H1 (cell line): ENCODE measurements around the gene SCGB1C2. TPM values are rescaled to one million over a fixed set of nuclear protein-coding genes. Genes with fewer than 3 reads are reported as not detected.
"Not testable (repeated sequence)": the region's sequence is repeated elsewhere in the genome, so short reads cannot be mapped to it uniquely, and the experiment has no call there.

ENCODE experiments used
- CTCF ChIA-PET: fragments of 300-600 bp; sonication (Branson Sonifier 250); formaldehyde crosslinking; loops from one replicate; lab custom pipeline; 2021; ENCODE audit not compliant: partially characterized antibody; lab: Charles Lee
- POLR2A ChIA-PET: fragments of 300-600 bp; sonication (Branson Sonifier 250); formaldehyde crosslinking; loops from one replicate; lab custom pipeline; 2021; ENCODE audit warnings: inconsistent platforms; ENCODE audit not compliant: partially characterized antibody; lab: Charles Lee
- DNase-seq, 2 experiments: peaks; one replicate each; pipeline versions ENCODE4 v3.0.0 to v3.0.0-alpha.2; 2010 to 2022; ENCODE audit warnings: low spot score in 2 of 2, low read depth in 1 of 2, mixed read lengths in 1 of 2
- FAIRE-seq: peaks from 2 replicates; lab custom pipeline; 2011; peaks lifted over from hg19 to GRCh38; lab: Jason Lieb, UNC
- H2AFZ ChIP-seq: 2 replicates; pipeline ENCODE4 v1.8.1; 2012; ENCODE audit warnings: low read length, inconsistent platforms
- H2AK5ac ChIP-seq: 2 replicates; pipeline ENCODE4 v1.6.1; 2013; ENCODE audit warnings: low read depth, low read length
- H2BK120ac ChIP-seq: replicated peaks from 2 replicates; pipeline ENCODE3; 2013; ENCODE audit warnings: low read depth, low read length, inconsistent platforms
- H2BK12ac ChIP-seq: 2 replicates; pipeline ENCODE4 v1.6.1; 2013; ENCODE audit warnings: low read depth, low read length
- H2BK15ac ChIP-seq: 2 replicates; pipeline ENCODE4 v1.6.1; 2013; ENCODE audit warnings: low read length
- H2BK20ac ChIP-seq: 2 replicates; pipeline ENCODE4 v1.6.1; 2013; ENCODE audit warnings: low read length
- H2BK5ac ChIP-seq: 2 replicates; pipeline ENCODE4 v1.6.1; 2013; ENCODE audit warnings: low read depth, low read length
- H3K14ac ChIP-seq: 2 replicates; pipeline ENCODE4 v1.6.1; 2013; ENCODE audit warnings: inconsistent platforms; ENCODE audit not compliant: insufficient read length
- H3K18ac ChIP-seq: 2 replicates; pipeline ENCODE4 v1.6.1; 2013; ENCODE audit warnings: low read length; ENCODE audit errors: extremely low read depth
- H3K23ac ChIP-seq: 2 replicates; pipeline ENCODE4 v1.6.1; 2013; ENCODE audit warnings: inconsistent platforms; ENCODE audit not compliant: insufficient read length
- H3K23me2 ChIP-seq: 2 replicates; pipeline ENCODE4 v1.6.1; 2013; ENCODE audit warnings: low read depth, low read length
- H3K27ac ChIP-seq: 2 replicates; pipeline ENCODE4 v1.6.1; 2011; ENCODE audit warnings: low read depth, low read length, inconsistent platforms
- H3K27me3 ChIP-seq, 4 experiments: replicated peaks in 1 of 4; 1 replicate in 1 of 4; 2 replicates in 3 of 4; pipeline versions ENCODE4 v1.6.1 to v1.8.1; 2011 to 2013; ENCODE audit warnings: low read length in 3 of 4, mild to moderate bottlenecking in 3 of 4, inconsistent platforms in 2 of 4, mixed read lengths in 2 of 4, moderate library complexity in 1 of 4; ENCODE audit not compliant: control insufficient read depth in 3 of 4, insufficient read depth in 3 of 4; ENCODE audit errors: extremely low read depth in 1 of 4
- H3K36me3 ChIP-seq, 4 experiments: 2 replicates each; pipeline versions ENCODE4 v1.6.1 to v1.8.1; 2011 to 2013; ENCODE audit warnings: mild to moderate bottlenecking in 4 of 4, low read length in 3 of 4, moderate library complexity in 2 of 4, control low read depth in 1 of 4, inconsistent platforms in 1 of 4; ENCODE audit not compliant: insufficient read depth in 4 of 4, control insufficient read depth in 2 of 4
- H3K4ac ChIP-seq: replicated peaks from 2 replicates; pipeline ENCODE3; 2013; ENCODE audit warnings: low read length, low read depth, mixed read lengths, inconsistent platforms; ENCODE audit not compliant: insufficient read length
- H3K4me1 ChIP-seq, 4 experiments: replicated peaks in 1 of 4; 1 replicate in 1 of 4; 2 replicates in 3 of 4; pipeline versions ENCODE4 v1.6.1 to v1.8.1; 2011 to 2013; ENCODE audit warnings: low read length in 3 of 4, inconsistent platforms in 2 of 4, mixed read lengths in 1 of 4; ENCODE audit not compliant: insufficient read depth in 4 of 4, control insufficient read depth in 3 of 4
- H3K4me2 ChIP-seq, 2 experiments: 2 replicates each; pipeline versions ENCODE4 v1.6.1 to v1.8.1; 2011 to 2013; ENCODE audit warnings: low read depth in 2 of 2, low read length in 2 of 2, control low read depth in 1 of 2, inconsistent platforms in 1 of 2, mild to moderate bottlenecking in 1 of 2; ENCODE audit not compliant: insufficient read depth in 1 of 2
- H3K4me3 ChIP-seq, 4 experiments: fragments of 200-600, 300-600 bp in 1 of 4; sonication (generic), shearing (Covaris generic), sonication (Bioruptor Twin) in 1 of 4; 2 replicates each; pipeline versions ENCODE4 v1.5.1 to v1.8.1; 2011 to 2016; ENCODE audit warnings: low read length in 4 of 4, low read depth in 3 of 4, control low read depth in 2 of 4, inconsistent platforms in 2 of 4, mild to moderate bottlenecking in 2 of 4, mixed read lengths in 1 of 4, moderate library complexity in 1 of 4; ENCODE audit not compliant: insufficient read depth in 2 of 4; ENCODE audit errors: extremely low read depth in 1 of 4
- H3K56ac ChIP-seq: replicated peaks from 2 replicates; pipeline ENCODE3; 2013; ENCODE audit warnings: low read depth, mild to moderate bottlenecking, mixed read lengths, low read length, inconsistent platforms; ENCODE audit not compliant: insufficient read length
- H3K79me1 ChIP-seq: 2 replicates; pipeline ENCODE4 v1.6.1; 2013; ENCODE audit warnings: low read depth, low read length, control low read depth
- H3K79me2 ChIP-seq, 2 experiments: 2 replicates each; pipeline versions ENCODE4 v1.6.1 to v1.8.1; 2012 to 2013; ENCODE audit warnings: low read length in 2 of 2, mild to moderate bottlenecking in 2 of 2, inconsistent platforms in 1 of 2; ENCODE audit not compliant: insufficient read depth in 2 of 2, control insufficient read depth in 1 of 2
- H3K9ac ChIP-seq, 4 experiments: replicated peaks in 1 of 4; 1 replicate in 1 of 4; 2 replicates in 3 of 4; pipeline versions ENCODE4 v1.6.1 to v1.8.1; 2011 to 2013; ENCODE audit warnings: low read depth in 3 of 4, low read length in 3 of 4, control low read depth in 2 of 4, mild to moderate bottlenecking in 2 of 4, moderate library complexity in 2 of 4, inconsistent platforms in 1 of 4; ENCODE audit errors: extremely low read depth in 1 of 4
- H3K9me3 ChIP-seq, 2 experiments: 2 replicates each; pipeline versions ENCODE4 v1.6.1 to v1.8.1; 2012 to 2013; ENCODE audit warnings: mild to moderate bottlenecking in 2 of 2, moderate library complexity in 2 of 2, control low read depth in 1 of 2, inconsistent platforms in 1 of 2, low read depth in 1 of 2, low read length in 1 of 2, mixed read lengths in 1 of 2; ENCODE audit not compliant: insufficient read depth in 2 of 2
- H4K20me1 ChIP-seq, 2 experiments: replicated peaks in 1 of 2; 2 replicates each; pipeline versions ENCODE3 to v1.8.1; 2011 to 2013; ENCODE audit warnings: inconsistent platforms in 2 of 2, low read length in 2 of 2, mild to moderate bottlenecking in 1 of 2; ENCODE audit not compliant: insufficient read depth in 2 of 2, control insufficient read depth in 1 of 2
- H4K5ac ChIP-seq: 2 replicates; pipeline ENCODE4 v1.6.1; 2013; ENCODE audit warnings: low read length, low read depth, mixed read lengths, inconsistent platforms; ENCODE audit not compliant: insufficient read length
- H4K8ac ChIP-seq: 2 replicates; pipeline ENCODE4 v1.8.0; 2013; ENCODE audit warnings: mild to moderate bottlenecking, moderate library complexity, low read length, inconsistent platforms; ENCODE audit not compliant: insufficient read depth; ENCODE audit errors: extremely low read depth
- H4K91ac ChIP-seq: replicated peaks from 2 replicates; pipeline ENCODE3; 2013; ENCODE audit warnings: low read length, mixed read lengths, inconsistent platforms; ENCODE audit not compliant: insufficient read length
- WGBS, 2 experiments: shearing (Covaris generic) in 1 of 2; methylation state at CpG; one replicate each; pipeline versions ENCODE4 v1.1.6 to v1.1.7; 2013 to 2015; ENCODE audit warnings: low lambda C conversion rate in 2 of 2, mixed read lengths in 2 of 2, inconsistent platforms in 1 of 2, low coverage in 1 of 2, missing lambda C conversion rate in 1 of 2; ENCODE audit not compliant: insufficient replicate concordance in 2 of 2, insufficient coverage in 1 of 2, insufficient read length in 1 of 2; ENCODE audit errors: extremely low coverage in 1 of 2, missing lambda C conversion rate in 1 of 2; 5-methylcytosine and 5-hydroxymethylcytosine counted together
- polyA plus RNA-seq, 7 experiments: library from polyadenylated mRNA; depleted of rRNA in 3 of 7; stranded (reverse) in 5 of 7; unstranded in 2 of 7; fragments of >200 nt in 5 of 7; fragments of 200-250 nt in 2 of 7; gene quantifications; 1 replicate in 5 of 7; 2 replicates in 1 of 7; 4 replicates in 1 of 7; pipeline versions ENCODE4 v1.2.1 to v1.2.3, GENCODE V29; 2011 to 2013; ENCODE audit warnings: missing spikeins in 2 of 7, mixed read lengths in 2 of 7
- total RNA-seq: library from RNA; stranded (reverse); fragmentation: NEBNext Ultra II Directional; extraction: Animal tissue kit (Norgen Biotek cat#: 25700); gene quantifications from 2 replicates; pipeline ENCODE4 v1.2.1, GENCODE V29; 2021

The SCGB1C2 gene
- total and polyA plus RNA-seq, 2 of the 8 experiments (the other 6 are each of a cell fraction or from before 2014, with no cell fraction given): not detected

- H3K4me1 ChIP-seq, H3K79me1 ChIP-seq, H3K9me3 ChIP-seq, POLR2A ChIA-PET, H2BK5ac ChIP-seq, DNase-seq, H2BK15ac ChIP-seq, H3K18ac ChIP-seq, H3K14ac ChIP-seq, H3K79me2 ChIP-seq, H4K5ac ChIP-seq, H4K20me1 ChIP-seq, H2BK120ac ChIP-seq, FAIRE-seq, H3K4ac ChIP-seq, H3K36me3 ChIP-seq, H3K27ac ChIP-seq, H3K23me2 ChIP-seq, H2BK12ac ChIP-seq, H4K91ac ChIP-seq, H3K56ac ChIP-seq, H3K4me3 ChIP-seq, H2AK5ac ChIP-seq, H2AFZ ChIP-seq, H2BK20ac ChIP-seq, H3K23ac ChIP-seq, H3K4me2 ChIP-seq, H3K27me3 ChIP-seq, H4K8ac ChIP-seq, H3K9ac ChIP-seq: not testable (repeated sequence)
- 82% methylated on average over 9 of the region's 11 CpGs; no CpG with 5 or more reads in 1 of the 2 experiments for WGBS, 2 experiments
- CTCF ChIA-PET: interaction anchor here (0.6 kb wide), 1 partner anchor 20 kb away, joined by 4 read pairs; no protein-coding TSS in a partner anchor
These were observed 31.2 kb downstream of the SCGB1C2 start for GRCh38 chr17:168614-169013.
